NB4 (cell line): ENCODE data around the gene MAP2K4.

Source experiments
- DNase-seq: peaks from one replicate; pipeline ENCODE4 v3.0.0; 2010; ENCODE audit warnings: low read depth
- H3K4me3 ChIP-seq: one replicate; pipeline ENCODE4 v1.5.1; 2011; ENCODE audit warnings: mild to moderate bottlenecking, low read depth, low read length, moderate library complexity
- MAX ChIP-seq: IDR thresholded peaks from 2 replicates; pipeline ENCODE4 v1.6.1; 2011; ENCODE audit warnings: low read depth, low read length
- MYC ChIP-seq: IDR thresholded peaks from 2 replicates; pipeline ENCODE4 v1.6.1; 2011; ENCODE audit warnings: low read depth, low read length
- POLR2A ChIP-seq: IDR thresholded peaks from 2 replicates; pipeline ENCODE4 v1.6.1; 2011; ENCODE audit warnings: mild to moderate bottlenecking; ENCODE audit not compliant: insufficient read length; ENCODE audit errors: extremely low read depth
- TF ChIP-seq, protein P1 (sequence below): IDR thresholded peaks from one replicate; pipeline ENCODE4 v1.5.1; 2012; ENCODE audit warnings: low read depth, low read length

The MAP2K4 gene

DNA sequence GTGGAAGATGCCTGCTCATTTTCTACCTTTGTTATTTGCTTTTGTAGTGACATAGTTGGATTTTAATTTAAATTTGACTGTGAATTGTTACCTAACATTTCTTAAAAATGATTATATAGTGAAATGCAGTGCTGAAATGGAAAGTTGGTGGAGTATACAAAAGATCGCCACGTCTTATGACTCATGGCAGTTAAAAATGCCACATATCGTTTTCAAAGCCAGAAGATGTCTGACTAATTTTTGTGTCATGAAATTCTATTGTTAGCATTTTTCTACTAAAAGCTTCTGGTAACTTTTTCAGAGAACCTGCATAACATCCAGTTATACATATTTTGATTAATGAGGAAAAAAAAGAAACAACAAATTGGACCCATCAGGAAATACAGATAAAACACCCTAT is 20.6 kb downstream of the MAP2K4 start:
- peak; percentile 43 for DNase-seq
- TF ChIP-seq POLR2A (no peak), MAX (no peak), MYC (no peak)
- TF ChIP-seq, protein P1, sequence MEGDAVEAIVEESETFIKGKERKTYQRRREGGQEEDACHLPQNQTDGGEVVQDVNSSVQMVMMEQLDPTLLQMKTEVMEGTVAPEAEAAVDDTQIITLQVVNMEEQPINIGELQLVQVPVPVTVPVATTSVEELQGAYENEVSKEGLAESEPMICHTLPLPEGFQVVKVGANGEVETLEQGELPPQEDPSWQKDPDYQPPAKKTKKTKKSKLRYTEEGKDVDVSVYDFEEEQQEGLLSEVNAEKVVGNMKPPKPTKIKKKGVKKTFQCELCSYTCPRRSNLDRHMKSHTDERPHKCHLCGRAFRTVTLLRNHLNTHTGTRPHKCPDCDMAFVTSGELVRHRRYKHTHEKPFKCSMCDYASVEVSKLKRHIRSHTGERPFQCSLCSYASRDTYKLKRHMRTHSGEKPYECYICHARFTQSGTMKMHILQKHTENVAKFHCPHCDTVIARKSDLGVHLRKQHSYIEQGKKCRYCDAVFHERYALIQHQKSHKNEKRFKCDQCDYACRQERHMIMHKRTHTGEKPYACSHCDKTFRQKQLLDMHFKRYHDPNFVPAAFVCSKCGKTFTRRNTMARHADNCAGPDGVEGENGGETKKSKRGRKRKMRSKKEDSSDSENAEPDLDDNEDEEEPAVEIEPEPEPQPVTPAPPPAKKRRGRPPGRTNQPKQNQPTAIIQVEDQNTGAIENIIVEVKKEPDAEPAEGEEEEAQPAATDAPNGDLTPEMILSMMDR: no peak
- no peak overlapping the region for H3K4me3 ChIP-seq

DNA sequence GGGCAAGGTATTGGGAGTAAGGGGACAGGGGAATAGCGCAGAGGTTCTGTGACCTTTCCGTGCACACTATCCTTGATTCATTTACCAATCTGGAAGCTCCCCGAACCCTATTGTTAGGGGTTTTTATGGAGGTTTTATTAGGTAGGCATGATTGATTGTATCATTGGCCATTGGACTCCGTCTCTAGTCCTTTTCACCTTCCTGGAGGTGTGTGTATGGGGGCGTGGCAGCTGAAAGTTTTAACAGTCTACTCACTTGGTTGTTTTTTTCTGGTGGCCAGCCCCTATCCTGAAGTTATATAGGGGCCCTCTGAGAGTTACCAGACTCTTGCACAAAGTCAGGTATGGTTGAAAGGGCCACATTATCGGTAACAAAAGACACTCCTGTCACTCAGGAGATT is 23.0 kb downstream of the MAP2K4 start:
- DNase-seq: no peak
- no peak overlapping the region for H3K4me3 ChIP-seq
- TF ChIP-seq POLR2A (no peak), MAX (no peak), MYC (no peak)
- TF ChIP-seq, protein P1: no peak

GRCh38 chr17:12046786-12047185 is 26.1 kb downstream of the MAP2K4 start:
- DNase-seq: no peak
- H3K4me3 ChIP-seq: no peak overlapping the region
- TF ChIP-seq, protein P1: no peak
- no peak for TF ChIP-seq MAX
- TF ChIP-seq POLR2A: no peak
- no peak for TF ChIP-seq MYC

DNA sequence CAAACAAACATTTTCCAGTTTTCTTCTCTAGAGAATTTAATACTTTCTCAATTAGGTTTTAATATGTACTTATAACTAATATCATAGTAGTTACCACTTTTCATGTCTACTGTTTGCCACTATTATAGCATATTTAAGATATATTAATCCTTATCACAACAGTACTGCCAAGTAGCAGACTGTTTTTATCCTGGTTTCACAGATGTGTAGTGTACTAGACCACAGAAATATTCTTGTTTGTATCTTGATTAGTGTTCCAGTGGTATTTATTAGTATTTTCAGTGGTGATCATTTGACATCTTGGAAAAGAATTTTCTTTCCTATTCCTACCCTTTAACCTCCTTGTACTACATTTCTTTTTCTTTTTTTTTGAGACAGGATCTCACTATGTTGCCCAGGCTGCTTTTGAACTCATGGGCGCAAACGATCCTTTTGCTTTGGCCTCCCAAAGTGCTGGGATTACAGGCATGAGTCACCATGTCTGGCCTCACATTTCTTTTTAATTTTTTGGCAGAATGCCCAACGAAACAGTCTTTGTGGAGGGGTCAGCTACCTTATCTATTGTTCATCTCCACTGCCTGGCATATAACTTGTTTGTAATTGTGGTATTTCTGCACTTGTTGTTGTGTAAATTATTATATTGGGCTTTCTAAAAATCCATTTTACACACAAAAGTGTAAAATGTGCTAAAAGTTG is 27.2 kb downstream of the MAP2K4 start:
- TF ChIP-seq MAX (no peak), MYC (no peak), POLR2A (no peak)
- TF ChIP-seq, protein P1: no peak
- DNase-seq: peak; percentile 10
- H3K4me3 ChIP-seq: no peak overlapping the region

DNA sequence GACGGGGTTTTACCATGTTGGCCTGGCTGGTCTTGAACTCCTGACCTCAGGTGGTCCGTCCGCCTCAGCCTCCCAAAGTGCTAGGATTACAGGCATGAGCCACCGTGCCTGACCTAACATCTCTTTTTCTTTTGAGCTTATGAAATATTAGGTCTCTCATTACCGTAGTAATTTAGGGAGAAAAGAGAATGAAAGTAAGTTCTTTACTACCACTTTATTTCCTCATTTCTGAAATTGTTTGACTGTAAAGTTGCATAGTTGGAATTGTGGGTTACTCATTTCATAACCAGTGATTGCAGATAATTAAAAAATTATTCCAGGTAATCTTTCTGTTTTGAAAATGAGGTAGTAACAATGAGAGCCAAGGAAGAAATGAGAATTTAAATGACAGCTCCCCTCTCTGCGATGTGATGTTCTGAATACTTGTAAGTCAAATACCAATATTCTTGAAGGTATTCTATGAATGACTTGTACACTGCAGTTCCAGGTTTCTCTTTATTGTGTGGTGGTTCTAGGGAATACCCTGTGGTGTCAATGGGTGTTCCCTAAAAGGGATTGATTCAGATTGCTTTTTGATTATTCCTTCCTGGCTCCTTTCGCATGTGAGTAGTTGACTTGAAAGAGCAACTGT is 28.3 kb downstream of the MAP2K4 start:
- no peak for DNase-seq
- no peak overlapping the region for H3K4me3 ChIP-seq
- TF ChIP-seq, protein P1: no peak
- TF ChIP-seq MYC (no peak), MAX (no peak), POLR2A (no peak)
